ENCODE results near the gene NDUFAF2. TPM values are rescaled to one million over a fixed set of nuclear protein-coding genes. Genes with fewer than 3 reads are reported as not detected.
A peak's percentile ranks its signal among the peaks of the same experiment; 100 is the strongest.

NDUFAF2 gene
- total and polyA plus RNA-seq, 2 experiments from 2014 or later, result 31.6 to 155 TPM

DNA sequence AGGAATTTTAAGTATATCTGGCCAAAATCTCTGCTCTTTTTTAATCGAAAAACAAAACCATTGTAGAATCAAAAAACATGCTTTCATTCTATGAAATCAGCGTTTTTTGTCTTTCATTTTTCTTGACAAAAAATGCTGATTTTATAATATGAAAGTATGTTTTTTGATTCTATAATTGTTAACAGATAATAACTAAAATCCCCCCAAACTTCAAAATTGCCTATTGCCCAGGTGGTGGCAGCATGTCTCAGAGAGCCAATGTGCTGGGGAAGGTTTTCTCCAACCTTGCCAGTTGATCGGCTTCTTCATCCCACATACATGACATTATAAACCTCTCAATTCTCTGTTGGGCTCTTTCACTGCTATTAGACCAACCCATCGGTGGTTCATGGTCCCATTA is 222.4 kb downstream of the NDUFAF2 start:
- Histone ChIP-seq H3K4me3 (no peak overlapping the region), H3K36me3 (ENCODE audit: insufficient read depth) (no peaks in the 10 kb centered on the region), H3K27me3 (ENCODE audit: insufficient read depth) (no peaks in the 10 kb centered on the region), H4K20me1 (replicated peaks; ENCODE audit: insufficient read depth) (no peaks in the 10 kb centered on the region), H3F3A (replicated peaks; ENCODE audit: low read depth) (no peaks in the 10 kb centered on the region), H3K9me2 (ENCODE audit: insufficient read depth) (no peaks in the 10 kb centered on the region), H3K27ac (ENCODE audit: low read depth) (no peak overlapping the region), H3K4me1 (ENCODE audit: insufficient read depth) (peaks cover 31% of the 10 kb centered on the region), H3K4me2 (no peak overlapping the region), H2AFZ (no peak overlapping the region), H3K79me2 (replicated peaks; ENCODE audit: insufficient read depth) (peaks cover 24% of the 10 kb centered on the region)
- TF ChIP-seq, protein P1, sequence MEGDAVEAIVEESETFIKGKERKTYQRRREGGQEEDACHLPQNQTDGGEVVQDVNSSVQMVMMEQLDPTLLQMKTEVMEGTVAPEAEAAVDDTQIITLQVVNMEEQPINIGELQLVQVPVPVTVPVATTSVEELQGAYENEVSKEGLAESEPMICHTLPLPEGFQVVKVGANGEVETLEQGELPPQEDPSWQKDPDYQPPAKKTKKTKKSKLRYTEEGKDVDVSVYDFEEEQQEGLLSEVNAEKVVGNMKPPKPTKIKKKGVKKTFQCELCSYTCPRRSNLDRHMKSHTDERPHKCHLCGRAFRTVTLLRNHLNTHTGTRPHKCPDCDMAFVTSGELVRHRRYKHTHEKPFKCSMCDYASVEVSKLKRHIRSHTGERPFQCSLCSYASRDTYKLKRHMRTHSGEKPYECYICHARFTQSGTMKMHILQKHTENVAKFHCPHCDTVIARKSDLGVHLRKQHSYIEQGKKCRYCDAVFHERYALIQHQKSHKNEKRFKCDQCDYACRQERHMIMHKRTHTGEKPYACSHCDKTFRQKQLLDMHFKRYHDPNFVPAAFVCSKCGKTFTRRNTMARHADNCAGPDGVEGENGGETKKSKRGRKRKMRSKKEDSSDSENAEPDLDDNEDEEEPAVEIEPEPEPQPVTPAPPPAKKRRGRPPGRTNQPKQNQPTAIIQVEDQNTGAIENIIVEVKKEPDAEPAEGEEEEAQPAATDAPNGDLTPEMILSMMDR (conservative IDR thresholded peaks at IDR 0.05; ENCODE audit: low read depth in 2 of 2), result peak; percentile 45 to 62
- no peak for TF ChIP-seq ZNF331 (CRISPR knock-in tag; IDR thresholded peaks at IDR 0.05; ENCODE audit: low read depth)
- DNase-seq (ENCODE audit: low spot score) (peak; percentile 34), ATAC-seq (no peak)
- H3K27me3 Mint-ChIP-seq (ENCODE audit: insufficient read depth, low read depth, poor library complexity), result peaks cover 2% of the 10 kb centered on the region
- H3K27ac Mint-ChIP-seq, result no peak overlapping the region
- H3K9me3 Mint-ChIP-seq, result peaks cover 18% of the 10 kb centered on the region; the same call in 2 of the 3 replicates
- H3K4me1 Mint-ChIP-seq, result peaks cover 18% of the 10 kb centered on the region
- H3K36me3 Mint-ChIP-seq (ENCODE audit: low read depth), result peaks cover 22% of the 10 kb centered on the region
- H3K4me3 Mint-ChIP-seq, result no peak overlapping the region

DNA sequence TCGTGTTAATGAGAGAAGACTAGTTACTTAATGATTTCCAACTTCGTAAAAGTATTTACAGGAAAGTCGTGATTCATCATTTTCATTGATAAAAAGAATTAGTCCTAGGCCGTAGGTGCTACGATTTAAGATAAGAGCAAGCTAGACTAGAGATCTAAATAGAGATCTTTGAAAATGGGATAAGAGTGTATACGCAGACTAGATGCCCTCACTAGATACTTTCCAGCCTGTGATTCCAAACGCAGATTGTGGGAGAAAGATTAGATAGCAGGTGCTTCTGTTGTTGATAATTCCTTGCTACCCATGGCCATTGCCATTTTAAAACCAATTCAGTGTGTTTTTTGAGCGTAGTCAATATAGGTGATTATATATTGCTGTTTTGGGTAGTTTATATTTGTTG is 223.9 kb downstream of the NDUFAF2 start:
- H3K27me3 ChIP-seq (ENCODE audit: insufficient read depth), result no peaks in the 10 kb centered on the region
- DNase-seq (ENCODE audit: low spot score) (no peak), ATAC-seq (no peak)
- H3K4me3 Mint-ChIP-seq, result no peak overlapping the region
- peaks cover 8% of the 10 kb centered on the region; the same call in 2 of the 3 replicates for H3K9me3 Mint-ChIP-seq
- H3K4me2 ChIP-seq, result peak overlapping the region; percentile 43; the same call in 1 of the 2 replicates
- no peaks in the 10 kb centered on the region for H3K9me2 ChIP-seq (ENCODE audit: insufficient read depth)
- H3K4me1 Mint-ChIP-seq, result peaks cover 9% of the 10 kb centered on the region
- H3K36me3 ChIP-seq (ENCODE audit: insufficient read depth), result no peaks in the 10 kb centered on the region
- peaks cover 10% of the 10 kb centered on the region; the same call in 2 of the 3 replicates for H3K36me3 Mint-ChIP-seq (ENCODE audit: low read depth)
- no peak overlapping the region for H3K27ac Mint-ChIP-seq
- peaks cover 11% of the 10 kb centered on the region for H3K79me2 ChIP-seq (replicated peaks; ENCODE audit: insufficient read depth)
- peaks cover 2% of the 10 kb centered on the region for H3K27me3 Mint-ChIP-seq (ENCODE audit: insufficient read depth, low read depth, poor library complexity)
- H3K4me3 ChIP-seq, result no peak overlapping the region
- peaks cover 22% of the 10 kb centered on the region for H3K4me1 ChIP-seq (ENCODE audit: insufficient read depth)
- H3F3A ChIP-seq (replicated peaks; ENCODE audit: low read depth), result no peaks in the 10 kb centered on the region
- H3K27ac ChIP-seq (ENCODE audit: low read depth), result no peak overlapping the region
- H2AFZ ChIP-seq, result no peak overlapping the region
- no peaks in the 10 kb centered on the region; the same call in 1 of the 2 replicates for H4K20me1 ChIP-seq (replicated peaks; ENCODE audit: insufficient read depth)
- no peak for TF ChIP-seq ZNF114 (CRISPR knock-in tag; IDR thresholded peaks at IDR 0.05)
- no peak for TF ChIP-seq EZH2phosphoT487 (IDR thresholded peaks at IDR 0.05; ENCODE audit: unreplicated experiment)
- TF ChIP-seq CREB1 (CRISPR knock-in tag; IDR thresholded peaks at IDR 0.05; ENCODE audit: low read depth), result no peak
- TF ChIP-seq, protein P1 (conservative IDR thresholded peaks at IDR 0.05; ENCODE audit: low read depth in 2 of 2), result no peak
- TF ChIP-seq, protein P2, sequence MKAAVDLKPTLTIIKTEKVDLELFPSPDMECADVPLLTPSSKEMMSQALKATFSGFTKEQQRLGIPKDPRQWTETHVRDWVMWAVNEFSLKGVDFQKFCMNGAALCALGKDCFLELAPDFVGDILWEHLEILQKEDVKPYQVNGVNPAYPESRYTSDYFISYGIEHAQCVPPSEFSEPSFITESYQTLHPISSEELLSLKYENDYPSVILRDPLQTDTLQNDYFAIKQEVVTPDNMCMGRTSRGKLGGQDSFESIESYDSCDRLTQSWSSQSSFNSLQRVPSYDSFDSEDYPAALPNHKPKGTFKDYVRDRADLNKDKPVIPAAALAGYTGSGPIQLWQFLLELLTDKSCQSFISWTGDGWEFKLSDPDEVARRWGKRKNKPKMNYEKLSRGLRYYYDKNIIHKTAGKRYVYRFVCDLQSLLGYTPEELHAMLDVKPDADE (IDR thresholded peaks at IDR 0.05), result no peak
- TF ChIP-seq, protein P3, sequence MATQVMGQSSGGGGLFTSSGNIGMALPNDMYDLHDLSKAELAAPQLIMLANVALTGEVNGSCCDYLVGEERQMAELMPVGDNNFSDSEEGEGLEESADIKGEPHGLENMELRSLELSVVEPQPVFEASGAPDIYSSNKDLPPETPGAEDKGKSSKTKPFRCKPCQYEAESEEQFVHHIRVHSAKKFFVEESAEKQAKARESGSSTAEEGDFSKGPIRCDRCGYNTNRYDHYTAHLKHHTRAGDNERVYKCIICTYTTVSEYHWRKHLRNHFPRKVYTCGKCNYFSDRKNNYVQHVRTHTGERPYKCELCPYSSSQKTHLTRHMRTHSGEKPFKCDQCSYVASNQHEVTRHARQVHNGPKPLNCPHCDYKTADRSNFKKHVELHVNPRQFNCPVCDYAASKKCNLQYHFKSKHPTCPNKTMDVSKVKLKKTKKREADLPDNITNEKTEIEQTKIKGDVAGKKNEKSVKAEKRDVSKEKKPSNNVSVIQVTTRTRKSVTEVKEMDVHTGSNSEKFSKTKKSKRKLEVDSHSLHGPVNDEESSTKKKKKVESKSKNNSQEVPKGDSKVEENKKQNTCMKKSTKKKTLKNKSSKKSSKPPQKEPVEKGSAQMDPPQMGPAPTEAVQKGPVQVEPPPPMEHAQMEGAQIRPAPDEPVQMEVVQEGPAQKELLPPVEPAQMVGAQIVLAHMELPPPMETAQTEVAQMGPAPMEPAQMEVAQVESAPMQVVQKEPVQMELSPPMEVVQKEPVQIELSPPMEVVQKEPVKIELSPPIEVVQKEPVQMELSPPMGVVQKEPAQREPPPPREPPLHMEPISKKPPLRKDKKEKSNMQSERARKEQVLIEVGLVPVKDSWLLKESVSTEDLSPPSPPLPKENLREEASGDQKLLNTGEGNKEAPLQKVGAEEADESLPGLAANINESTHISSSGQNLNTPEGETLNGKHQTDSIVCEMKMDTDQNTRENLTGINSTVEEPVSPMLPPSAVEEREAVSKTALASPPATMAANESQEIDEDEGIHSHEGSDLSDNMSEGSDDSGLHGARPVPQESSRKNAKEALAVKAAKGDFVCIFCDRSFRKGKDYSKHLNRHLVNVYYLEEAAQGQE (IDR thresholded peaks at IDR 0.05; ENCODE audit: unreplicated experiment), result no peak
- TF ChIP-seq EZH2 (IDR thresholded peaks at IDR 0.05; ENCODE audit: low read depth, unreplicated experiment), result no peak
- TF ChIP-seq POLR2AphosphoS5 (IDR thresholded peaks at IDR 0.05; ENCODE audit: low read depth), result no peak
- no peak for TF ChIP-seq NANOG (IDR thresholded peaks at IDR 0.05; ENCODE audit: borderline replicate concordance)
- no peak for TF ChIP-seq JUNB (IDR thresholded peaks at IDR 0.05; ENCODE audit: unreplicated experiment)
- TF ChIP-seq STAT1 (IDR thresholded peaks at IDR 0.05; ENCODE audit: unreplicated experiment), result no peak

Data from GM23338 (cell line).